Activated CD4-positive, alpha-beta T cell treated with anti-CD3 and anti-CD28 coated beads, Interleukin-2, amount 10 ng/mL, durations not matched to agents 24 days and 14 days (primary cell): ENCODE results near the gene ZC3H18. TPM values are rescaled to one million over a fixed set of nuclear protein-coding genes. Genes with fewer than 3 reads are reported as not detected.
A peak's percentile ranks its signal among the peaks of the same experiment; 100 is the strongest.

Experiments
- DNase-seq: peaks from one replicate; pipeline ENCODE4 v3.0.0; 2022
- H3K27ac Mint-ChIP-seq: one replicate; pipeline ENCODE4 v1.8.0; 2022; ENCODE audit warnings: mild to moderate bottlenecking, mixed read lengths
- H3K27me3 Mint-ChIP-seq: one replicate; pipeline ENCODE4 v1.8.0; 2022; ENCODE audit warnings: mixed read lengths
- H3K36me3 Mint-ChIP-seq: one replicate; pipeline ENCODE4 v1.8.0; 2022; ENCODE audit warnings: low read depth, mild to moderate bottlenecking, mixed read lengths
- H3K4me1 Mint-ChIP-seq: one replicate; pipeline ENCODE4 v1.8.0; 2021; ENCODE audit warnings: mixed read lengths
- H3K4me3 Mint-ChIP-seq: one replicate; pipeline ENCODE4 v1.8.0; 2022; ENCODE audit warnings: mild to moderate bottlenecking, moderate library complexity, mixed read lengths
- H3K9me3 Mint-ChIP-seq: one replicate; pipeline ENCODE4 v1.8.0; 2021; ENCODE audit warnings: mixed read lengths
- intact Hi-C: fragments of 100-400 bp; cut with micrococcal nuclease; formaldehyde crosslinking; loops from one replicate; pipeline ENCODE4 v1.15.1; 2023
- total RNA-seq: library from RNA; stranded (reverse); gene quantifications from 2 replicates; pipeline ENCODE4 v1.2.3, GENCODE V29; 2022

Gene ZC3H18
- total RNA-seq, 1 donor from 2014 or later = 106 TPM

DNA sequence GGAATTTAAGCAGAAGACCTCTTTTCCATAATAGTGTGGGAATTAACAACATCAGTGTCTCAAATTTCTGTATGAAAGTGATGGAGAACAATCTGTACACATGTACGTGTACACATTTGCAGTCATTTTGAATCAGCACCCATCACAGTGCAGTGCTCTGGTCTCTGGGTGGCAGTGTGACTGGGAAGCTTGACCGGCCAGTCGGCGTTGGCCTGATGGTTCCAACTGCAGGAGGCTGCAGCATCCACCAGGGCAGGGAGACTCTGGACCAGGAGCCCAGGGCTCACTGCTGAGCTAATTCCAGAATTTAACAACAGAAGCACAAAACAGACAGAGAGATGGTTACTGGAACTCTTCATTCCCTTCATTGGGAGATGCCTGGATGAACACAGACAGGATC lies 17.9 kb downstream of the ZC3H18 start:
- H3K27me3 Mint-ChIP-seq = no peaks in the 10 kb centered on the region
- H3K4me3 Mint-ChIP-seq = no peak overlapping the region
- intact Hi-C loops = no loop called here
- peaks cover 36% of the 10 kb centered on the region for H3K4me1 Mint-ChIP-seq
- DNase-seq = no peak
- peak overlapping the region; percentile 42 for H3K27ac Mint-ChIP-seq
- H3K9me3 Mint-ChIP-seq = no peaks in the 10 kb centered on the region
- H3K36me3 Mint-ChIP-seq = peaks cover 57% of the 10 kb centered on the region

DNA sequence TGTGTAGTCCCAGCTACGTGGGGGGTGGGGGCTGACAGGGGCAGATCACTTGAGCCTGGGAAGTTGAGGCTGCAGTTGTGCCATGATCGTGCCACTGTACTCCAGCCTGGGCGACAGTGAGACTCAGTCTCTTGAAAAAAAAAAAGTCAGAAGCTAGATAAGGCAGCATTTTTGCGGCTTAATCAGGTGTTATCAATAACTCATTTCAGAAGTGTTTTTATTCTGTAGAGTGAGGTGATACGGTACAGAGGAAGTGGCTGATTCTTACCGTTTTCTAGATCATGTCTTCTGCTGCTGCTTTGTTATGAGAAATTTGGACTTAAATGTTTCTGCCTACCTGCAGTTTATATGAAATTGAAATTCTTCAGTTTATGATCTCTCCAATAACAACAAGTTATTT lies 18.6 kb downstream of the ZC3H18 start:
- no peak for DNase-seq
- intact Hi-C loops = no loop called here
- H3K27me3 Mint-ChIP-seq = no peaks in the 10 kb centered on the region
- H3K9me3 Mint-ChIP-seq = no peaks in the 10 kb centered on the region
- H3K4me3 Mint-ChIP-seq = no peak overlapping the region
- H3K4me1 Mint-ChIP-seq = peaks cover 36% of the 10 kb centered on the region
- peak overlapping the region; percentile 73 for H3K27ac Mint-ChIP-seq
- H3K36me3 Mint-ChIP-seq = peaks cover 61% of the 10 kb centered on the region

DNA sequence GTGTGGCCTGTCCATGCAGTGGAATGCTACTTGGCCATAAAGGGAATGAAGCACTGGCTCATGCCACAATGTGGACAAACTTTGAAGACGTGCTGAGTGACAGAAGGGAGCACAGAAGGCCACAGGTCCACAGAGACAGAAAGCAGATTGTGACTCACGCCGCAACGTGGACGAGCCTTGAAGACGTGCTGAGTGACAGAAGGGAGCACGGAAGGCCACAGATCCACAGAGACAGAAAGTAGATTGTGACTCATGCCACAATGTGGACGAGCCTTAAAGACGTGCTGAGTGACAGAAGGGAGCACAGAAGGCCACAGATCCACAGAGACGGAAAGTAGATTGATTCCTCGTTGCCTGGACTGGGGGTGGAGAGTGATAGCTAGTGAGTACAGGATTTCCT lies 19.2 kb downstream of the ZC3H18 start:
- intact Hi-C loops = no loop called here
- Mint-ChIP-seq H3K9me3 (no peaks in the 10 kb centered on the region), H3K4me1 (peaks cover 36% of the 10 kb centered on the region), H3K36me3 (peaks cover 65% of the 10 kb centered on the region), H3K27me3 (no peaks in the 10 kb centered on the region), H3K4me3 (no peak overlapping the region), H3K27ac (peak overlapping the region; percentile 25)
- no peak for DNase-seq

DNA sequence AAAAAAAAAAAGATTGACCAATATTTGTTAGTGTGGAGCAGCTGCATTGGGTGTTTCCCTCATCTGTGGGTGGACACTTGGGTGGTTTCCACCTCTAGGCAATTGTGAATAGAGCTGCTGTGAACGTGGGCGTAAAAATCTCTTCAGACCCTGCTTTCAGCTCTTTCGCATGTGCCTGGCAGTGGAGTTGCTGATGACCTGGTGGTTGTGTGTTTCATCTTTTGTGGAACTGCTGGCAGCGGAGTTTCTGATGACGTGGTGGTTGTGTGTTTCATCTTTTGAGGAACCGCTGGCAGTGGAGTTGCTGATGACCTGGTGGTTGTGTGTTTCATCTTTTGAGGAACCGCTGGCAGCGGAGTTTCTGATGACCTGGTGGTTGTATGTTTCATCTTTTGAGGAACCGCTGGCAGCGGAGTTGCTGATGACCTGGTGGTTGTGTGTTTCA lies 21.4 kb downstream of the ZC3H18 start:
- no peaks in the 10 kb centered on the region for H3K9me3 Mint-ChIP-seq
- peaks cover 32% of the 10 kb centered on the region for H3K4me1 Mint-ChIP-seq
- H3K4me3 Mint-ChIP-seq = no peak overlapping the region
- intact Hi-C loops = no loop called here
- no peaks in the 10 kb centered on the region for H3K27me3 Mint-ChIP-seq
- H3K27ac Mint-ChIP-seq = peak overlapping the region; percentile 72
- peaks cover 59% of the 10 kb centered on the region for H3K36me3 Mint-ChIP-seq
- DNase-seq = no peak

DNA sequence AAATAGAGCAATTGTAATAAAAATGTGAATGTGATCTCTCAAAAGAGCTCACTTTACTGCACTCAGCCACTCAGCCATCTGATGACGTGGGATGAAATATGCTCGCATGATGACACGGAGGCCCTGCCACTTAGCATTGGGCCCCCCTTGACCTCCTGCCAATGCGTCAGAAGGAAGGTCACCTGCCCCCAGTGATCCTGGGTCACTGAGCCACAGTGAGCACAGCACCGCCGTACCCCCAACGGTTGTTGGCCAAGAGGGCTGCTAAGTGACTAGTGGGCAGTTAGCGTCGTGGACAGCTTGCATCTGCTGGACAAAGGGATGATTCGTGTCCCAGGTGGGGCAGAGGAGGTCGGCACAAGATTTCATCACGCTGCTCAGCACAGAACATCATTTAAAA lies 22.9 kb downstream of the ZC3H18 start:
- peaks cover 28% of the 10 kb centered on the region for H3K4me1 Mint-ChIP-seq
- intact Hi-C loops = no loop called here
- H3K9me3 Mint-ChIP-seq = no peaks in the 10 kb centered on the region
- H3K36me3 Mint-ChIP-seq = peaks cover 48% of the 10 kb centered on the region
- H3K27ac Mint-ChIP-seq = no peak overlapping the region
- H3K27me3 Mint-ChIP-seq = no peaks in the 10 kb centered on the region
- no peak for DNase-seq
- H3K4me3 Mint-ChIP-seq = no peak overlapping the region

DNA sequence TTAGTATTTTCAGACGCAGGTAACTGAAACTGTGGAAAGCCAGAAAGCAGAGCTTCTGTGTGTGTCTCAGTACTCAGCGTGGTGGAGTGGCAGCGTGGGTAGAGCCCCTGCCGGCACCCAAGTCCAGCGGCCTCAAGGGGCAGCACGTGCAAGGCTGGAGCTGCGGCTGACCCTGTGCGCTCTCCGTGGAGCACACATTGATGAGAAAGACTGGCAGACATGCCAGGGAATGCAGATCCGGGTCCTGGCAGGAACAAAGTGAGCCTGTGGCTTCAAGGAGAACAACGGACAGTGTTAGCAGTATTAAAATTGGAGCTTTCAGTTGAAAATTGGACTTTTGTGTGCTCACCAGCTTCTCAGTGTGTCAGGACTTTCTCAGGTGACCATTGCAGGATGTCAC lies 23.3 kb downstream of the ZC3H18 start:
- no peak for DNase-seq
- no peaks in the 10 kb centered on the region for H3K9me3 Mint-ChIP-seq
- peaks cover 46% of the 10 kb centered on the region for H3K36me3 Mint-ChIP-seq
- no peaks in the 10 kb centered on the region for H3K27me3 Mint-ChIP-seq
- peaks cover 24% of the 10 kb centered on the region for H3K4me1 Mint-ChIP-seq
- intact Hi-C loops = no loop called here
- H3K4me3 Mint-ChIP-seq = no peak overlapping the region
- no peak overlapping the region for H3K27ac Mint-ChIP-seq

DNA sequence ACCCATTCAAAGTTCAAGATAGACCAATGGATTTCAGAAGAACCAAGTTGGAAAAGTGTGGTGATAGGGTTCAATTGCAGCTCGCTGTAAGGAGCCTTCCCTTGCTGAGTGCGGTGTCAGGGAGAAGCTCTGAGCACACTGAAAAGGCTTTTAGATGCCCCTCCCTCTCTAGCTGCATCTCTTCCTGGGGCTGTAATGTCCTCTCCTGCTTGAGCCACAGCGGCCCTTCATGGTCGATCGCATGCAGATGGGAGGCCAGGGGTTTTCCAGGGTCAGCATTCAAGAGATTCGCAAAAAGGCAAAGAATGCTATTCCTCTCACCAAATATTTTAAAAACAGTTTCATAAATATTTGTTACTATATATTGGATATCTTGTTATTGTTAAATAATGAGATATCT lies 23.7 kb downstream of the ZC3H18 start:
- Mint-ChIP-seq H3K9me3 (no peaks in the 10 kb centered on the region), H3K36me3 (peaks cover 43% of the 10 kb centered on the region), H3K27me3 (no peaks in the 10 kb centered on the region), H3K4me3 (no peak overlapping the region), H3K27ac (no peak overlapping the region), H3K4me1 (peaks cover 22% of the 10 kb centered on the region)
- DNase-seq = no peak
- intact Hi-C loops = no loop called here

DNA sequence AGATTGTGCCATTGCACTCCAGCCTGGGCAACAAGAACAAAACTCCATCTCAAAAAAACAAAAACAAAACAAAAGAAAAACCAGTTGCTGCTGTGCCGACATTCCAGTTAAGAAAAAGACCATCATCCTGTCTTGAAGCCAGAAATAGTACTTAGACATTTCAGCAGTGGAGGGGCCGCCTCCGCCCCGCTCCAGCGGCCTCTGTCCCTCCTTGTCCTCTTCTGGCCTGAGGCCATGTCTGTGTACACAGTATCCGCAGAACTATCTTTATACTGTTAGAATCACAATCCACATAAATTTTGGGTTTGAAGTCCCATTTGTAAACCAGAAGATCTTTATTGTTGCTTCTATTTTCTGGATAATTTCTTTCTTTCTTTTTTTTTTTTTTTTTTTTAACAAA lies 24.9 kb downstream of the ZC3H18 start:
- intact Hi-C loops = no loop called here
- no peak for DNase-seq
- no peak overlapping the region for H3K4me3 Mint-ChIP-seq
- peaks cover 41% of the 10 kb centered on the region for H3K36me3 Mint-ChIP-seq
- no peaks in the 10 kb centered on the region for H3K27me3 Mint-ChIP-seq
- H3K27ac Mint-ChIP-seq = no peak overlapping the region
- H3K4me1 Mint-ChIP-seq = peaks cover 15% of the 10 kb centered on the region
- H3K9me3 Mint-ChIP-seq = no peaks in the 10 kb centered on the region

DNA sequence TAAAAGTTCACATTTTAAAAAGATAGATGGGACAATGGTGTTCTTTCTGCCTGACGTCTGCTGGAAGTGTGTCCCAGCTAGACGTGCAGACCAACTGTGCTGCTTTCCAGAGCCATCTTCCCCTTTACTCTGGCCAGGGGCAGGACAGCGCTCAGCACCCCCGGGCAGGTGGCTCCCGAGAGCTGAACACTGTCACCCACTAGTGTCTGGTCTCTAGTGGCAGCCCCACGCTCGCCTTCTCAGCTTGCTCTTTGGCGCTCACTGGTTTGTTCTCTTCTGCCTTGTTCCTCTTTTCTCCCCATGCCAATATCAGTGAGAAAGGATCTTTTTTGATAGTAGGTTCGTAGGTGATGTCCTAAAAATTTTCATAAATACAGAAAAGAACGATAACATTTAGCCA lies 25.7 kb downstream of the ZC3H18 start:
- intact Hi-C loops = no loop called here
- Mint-ChIP-seq H3K36me3 (peaks cover 42% of the 10 kb centered on the region), H3K27me3 (no peaks in the 10 kb centered on the region), H3K4me1 (peaks cover 15% of the 10 kb centered on the region), H3K4me3 (no peak overlapping the region), H3K9me3 (no peaks in the 10 kb centered on the region), H3K27ac (no peak overlapping the region)
- DNase-seq = no peak

DNA sequence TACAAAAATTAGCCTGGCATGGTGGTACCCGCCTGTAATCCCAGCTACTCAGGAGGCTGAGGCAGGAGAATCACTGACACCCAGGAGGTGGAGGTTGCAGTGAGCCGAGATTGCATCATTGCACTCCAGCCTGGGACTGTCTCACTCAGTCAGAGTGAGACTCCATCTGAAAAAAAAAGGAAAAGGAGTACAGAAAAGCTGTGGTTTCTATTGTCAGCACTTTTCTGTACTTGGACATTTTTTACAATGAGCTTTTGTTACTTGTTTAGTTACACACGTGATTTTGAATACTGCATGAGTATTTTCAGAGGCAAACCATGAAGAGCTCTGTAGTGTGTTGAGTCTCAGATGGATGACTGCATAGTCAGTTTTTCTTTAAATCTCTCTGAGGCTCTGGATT lies 26.3 kb downstream of the ZC3H18 start:
- Mint-ChIP-seq H3K36me3 (peaks cover 44% of the 10 kb centered on the region), H3K4me3 (no peak overlapping the region), H3K9me3 (no peaks in the 10 kb centered on the region), H3K27ac (no peak overlapping the region), H3K4me1 (peaks cover 14% of the 10 kb centered on the region), H3K27me3 (no peaks in the 10 kb centered on the region)
- no peak for DNase-seq
- intact Hi-C loops = no loop called here

DNA sequence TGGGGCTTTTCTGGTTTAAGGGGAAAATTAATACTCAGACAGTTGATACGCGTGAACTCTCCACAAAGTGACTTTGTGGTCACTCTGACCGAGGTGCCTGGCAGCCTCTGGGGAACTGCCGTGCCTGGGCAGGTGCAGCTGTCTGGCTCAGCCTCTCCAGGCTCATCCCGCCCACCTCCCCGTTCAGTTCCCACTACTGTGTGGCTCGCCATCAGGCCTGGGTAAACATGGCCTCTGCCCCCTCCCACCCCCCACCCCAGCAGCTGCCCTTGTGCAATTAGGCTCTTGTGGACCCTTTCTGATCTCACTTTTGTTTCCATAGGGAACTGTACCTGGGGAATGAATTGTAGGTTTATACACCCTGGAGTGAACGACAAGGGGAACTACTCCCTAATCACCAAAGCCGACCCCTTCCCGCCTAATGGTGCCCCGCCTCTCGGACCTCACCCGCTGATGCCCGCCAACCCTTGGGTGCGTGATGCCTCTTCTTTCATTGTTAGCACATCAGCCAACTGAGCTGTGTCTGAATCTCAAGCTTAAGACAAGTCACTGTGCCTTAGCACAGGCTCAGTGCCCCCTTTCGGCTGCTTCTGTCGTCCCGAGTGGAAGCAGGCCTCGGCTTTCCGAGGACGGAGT lies 27.8 kb downstream of the ZC3H18 start:
- Mint-ChIP-seq H3K4me3 (no peak overlapping the region), H3K9me3 (no peaks in the 10 kb centered on the region), H3K36me3 (peaks cover 45% of the 10 kb centered on the region), H3K4me1 (peaks cover 7% of the 10 kb centered on the region), H3K27ac (no peak overlapping the region), H3K27me3 (no peaks in the 10 kb centered on the region)
- DNase-seq = no peak
- intact Hi-C loops = no loop called here

DNA sequence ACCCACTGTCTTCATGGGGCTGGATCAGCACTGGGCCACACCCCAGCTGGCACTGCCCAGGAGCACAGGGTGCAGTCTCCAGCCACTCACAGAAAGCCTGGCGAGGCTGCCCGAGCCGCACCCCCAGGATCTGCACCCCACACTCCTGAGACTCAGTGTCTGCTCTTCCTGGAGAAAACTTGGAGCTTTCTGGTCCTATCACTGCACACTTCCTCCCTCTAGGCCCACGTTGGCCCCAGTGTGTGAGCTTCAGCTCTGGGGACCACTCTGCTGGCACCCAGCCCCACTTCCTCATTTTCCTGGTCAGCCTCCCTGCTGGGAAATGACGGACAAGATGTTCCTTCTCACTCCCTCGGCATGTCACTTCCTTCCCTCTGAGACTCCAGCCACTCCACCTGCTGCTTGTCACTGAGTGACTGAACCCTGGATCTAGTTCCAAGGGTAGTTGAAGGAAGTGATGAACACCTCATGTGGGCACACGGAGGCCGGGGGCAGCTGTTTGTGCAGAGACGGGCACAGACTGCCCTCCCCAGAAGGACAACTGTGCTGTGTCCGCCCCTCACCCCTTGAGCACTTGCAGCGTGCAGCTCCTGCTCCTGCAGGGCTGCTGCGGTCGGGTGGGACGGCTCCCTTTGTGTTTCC lies 29.0 kb downstream of the ZC3H18 start:
- intact Hi-C loops = no loop called here
- Mint-ChIP-seq H3K36me3 (peaks cover 39% of the 10 kb centered on the region), H3K27me3 (no peaks in the 10 kb centered on the region), H3K9me3 (no peaks in the 10 kb centered on the region), H3K27ac (no peak overlapping the region), H3K4me1 (peaks cover 7% of the 10 kb centered on the region), H3K4me3 (no peak overlapping the region)
- DNase-seq = no peak

DNA sequence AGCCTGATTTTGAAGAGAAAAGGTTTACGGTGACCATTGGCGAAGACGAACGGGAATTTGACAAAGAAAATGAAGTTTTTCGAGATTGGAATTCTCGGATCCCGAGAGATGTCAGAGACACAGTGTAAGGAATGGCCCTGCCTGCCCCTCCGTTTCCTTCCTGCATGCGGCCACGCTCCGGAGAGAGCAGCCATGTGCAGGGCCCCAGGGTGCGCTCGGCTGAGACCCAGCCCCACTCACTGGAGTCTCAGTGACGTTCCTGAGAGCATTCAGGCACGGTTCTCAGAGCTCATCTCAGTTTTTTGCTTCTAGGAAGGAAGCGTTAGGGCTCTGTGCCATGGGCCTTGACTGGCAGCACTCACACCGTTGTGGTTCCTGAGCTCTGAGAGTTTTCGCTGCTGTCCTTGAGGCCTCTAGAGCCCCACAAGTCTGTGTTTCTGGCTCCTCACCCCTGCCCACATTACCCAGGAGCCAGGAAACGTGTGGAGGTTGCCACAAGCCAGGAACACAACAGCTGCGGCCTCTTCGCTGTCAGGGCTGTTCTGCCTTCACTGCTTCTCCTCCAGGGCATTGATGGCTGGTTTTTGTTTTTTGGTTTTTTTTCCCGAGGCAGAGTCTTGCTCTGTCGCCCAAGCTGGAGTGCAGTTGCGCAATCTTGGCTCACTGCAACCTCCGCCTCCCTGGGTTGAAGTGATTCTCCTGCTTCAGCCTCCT lies 29.8 kb downstream of the ZC3H18 start:
- no peaks in the 10 kb centered on the region for H3K27me3 Mint-ChIP-seq
- peaks cover 38% of the 10 kb centered on the region for H3K36me3 Mint-ChIP-seq
- intact Hi-C loops = no loop called here
- H3K4me1 Mint-ChIP-seq = peaks cover 5% of the 10 kb centered on the region
- H3K27ac Mint-ChIP-seq = no peak overlapping the region
- DNase-seq = no peak
- no peaks in the 10 kb centered on the region for H3K9me3 Mint-ChIP-seq
- H3K4me3 Mint-ChIP-seq = no peak overlapping the region

DNA sequence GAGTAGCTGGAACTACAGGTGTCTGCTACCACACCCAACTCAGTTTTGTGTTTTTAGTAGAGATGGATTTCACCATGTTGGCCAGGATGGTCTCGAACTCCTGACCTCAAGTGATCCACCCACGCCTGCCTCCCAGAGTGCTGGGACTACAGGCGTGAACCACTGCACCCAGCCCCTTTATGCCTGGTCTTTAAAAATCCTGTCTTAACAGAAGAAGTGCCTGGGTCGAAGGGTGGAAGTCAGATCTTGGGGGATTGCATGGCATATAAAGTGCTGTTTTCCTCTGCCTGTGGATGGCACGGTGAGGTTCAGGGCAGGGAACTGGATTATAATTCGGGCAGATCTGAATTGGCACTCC lies 30.3 kb downstream of the ZC3H18 start:
- no peaks in the 10 kb centered on the region for H3K27me3 Mint-ChIP-seq
- H3K4me1 Mint-ChIP-seq = peaks cover 5% of the 10 kb centered on the region
- peaks cover 36% of the 10 kb centered on the region for H3K36me3 Mint-ChIP-seq
- H3K9me3 Mint-ChIP-seq = no peaks in the 10 kb centered on the region
- no peak overlapping the region for H3K27ac Mint-ChIP-seq
- DNase-seq = no peak
- no peak overlapping the region for H3K4me3 Mint-ChIP-seq
- intact Hi-C loops = no loop called here
